Esophagus muscularis mucosa (tissue), 4 donors: ENCODE measurements around the gene LAMA3. TPM values are rescaled to one million over a fixed set of nuclear protein-coding genes. Genes with fewer than 3 reads are reported as not detected.

Experiments
- DNase-seq: peaks from one replicate; pipeline ENCODE4 v3.0.0-alpha.2; 2017; ENCODE audit errors: extremely low spot score
- H3K27ac ChIP-seq, 4 donors: fragments of 200-600 bp; sonication (generic); replicated peaks in 1 of 4; 1 replicate in 3 of 4; 2 replicates in 1 of 4; pipeline ENCODE4 v1.5.1; 2016 to 2019; ENCODE audit warnings: mild to moderate bottlenecking in 1 of 4
- H3K27me3 ChIP-seq, 4 donors: fragments of 200-600 bp; sonication (generic); one replicate each; pipeline versions ENCODE4 v1.5.1 to v1.6.0; 2016 to 2019
- H3K36me3 ChIP-seq, 4 donors: fragments of 200-600 bp; sonication (generic); one replicate each; pipeline ENCODE4 v1.5.1; 2016 to 2019
- H3K4me1 ChIP-seq, 4 donors: fragments of 200-600 bp; sonication (generic); one replicate each; pipeline ENCODE4 v1.5.1; 2016 to 2019
- H3K4me3 ChIP-seq, 4 donors: fragments of 200-600 bp; sonication (generic); 1 replicate in 2 of 4; 2 replicates in 2 of 4; pipeline ENCODE4 v1.5.1; 2016 to 2019; ENCODE audit warnings: mild to moderate bottlenecking in 4 of 4, moderate library complexity in 1 of 4
- H3K9me3 ChIP-seq, 4 donors: fragments of 200-600 bp; sonication (generic); 1 replicate in 3 of 4; 2 replicates in 1 of 4; pipeline ENCODE4 v1.5.1; 2016 to 2019
- EP300 ChIP-seq: sonication (generic); formaldehyde crosslinking; IDR thresholded peaks from one replicate; pipeline ENCODE4 v1.6.1; 2017; ENCODE audit warnings: antibody characterized with exemption
- POLR2A ChIP-seq: fragments of 450-650 bp; IDR thresholded peaks from one replicate; pipeline ENCODE4 v1.6.1; 2017; ENCODE audit warnings: antibody characterized with exemption, moderate library complexity, mild to moderate bottlenecking, low read depth
- POLR2AphosphoS5 ChIP-seq, 2 donors: sonication (generic); formaldehyde crosslinking; IDR thresholded peaks; one replicate each; pipeline ENCODE4 v1.6.1; 2017; ENCODE audit warnings: antibody characterized with exemption in 2 of 2
- WGBS: methylation state at CpG from one replicate; pipeline ENCODE4 v1.1.5; 2018; 5-methylcytosine and 5-hydroxymethylcytosine counted together
- intact Hi-C: fragments of 100-400 bp; cut with DNase I; formaldehyde crosslinking; loops from one replicate; pipeline ENCODE4 v1.15.1; 2023
- total RNA-seq, 4 donors: library from RNA; depleted of rRNA; stranded (reverse); fragments of >200 nt; gene quantifications; one replicate each; pipeline versions ENCODE4 v1.1.0 to v1.2.1, GENCODE V29; 2016
- TF ChIP-seq, protein P1 (sequence below), 3 experiments: fragments of 200-600 bp in 2 of 3; fragments of 450-650 bp in 1 of 3; sonication (generic) in 2 of 3; IDR thresholded peaks; one replicate each; pipeline ENCODE4 v1.5.1; 2017 to 2019; ENCODE audit warnings: antibody characterized with exemption in 3 of 3, mild to moderate bottlenecking in 2 of 3, moderate library complexity in 1 of 3

Gene LAMA3
- total RNA-seq, 4 donors from 2014 or later = 7.5 to 12.9 (median 11.7) TPM

DNA sequence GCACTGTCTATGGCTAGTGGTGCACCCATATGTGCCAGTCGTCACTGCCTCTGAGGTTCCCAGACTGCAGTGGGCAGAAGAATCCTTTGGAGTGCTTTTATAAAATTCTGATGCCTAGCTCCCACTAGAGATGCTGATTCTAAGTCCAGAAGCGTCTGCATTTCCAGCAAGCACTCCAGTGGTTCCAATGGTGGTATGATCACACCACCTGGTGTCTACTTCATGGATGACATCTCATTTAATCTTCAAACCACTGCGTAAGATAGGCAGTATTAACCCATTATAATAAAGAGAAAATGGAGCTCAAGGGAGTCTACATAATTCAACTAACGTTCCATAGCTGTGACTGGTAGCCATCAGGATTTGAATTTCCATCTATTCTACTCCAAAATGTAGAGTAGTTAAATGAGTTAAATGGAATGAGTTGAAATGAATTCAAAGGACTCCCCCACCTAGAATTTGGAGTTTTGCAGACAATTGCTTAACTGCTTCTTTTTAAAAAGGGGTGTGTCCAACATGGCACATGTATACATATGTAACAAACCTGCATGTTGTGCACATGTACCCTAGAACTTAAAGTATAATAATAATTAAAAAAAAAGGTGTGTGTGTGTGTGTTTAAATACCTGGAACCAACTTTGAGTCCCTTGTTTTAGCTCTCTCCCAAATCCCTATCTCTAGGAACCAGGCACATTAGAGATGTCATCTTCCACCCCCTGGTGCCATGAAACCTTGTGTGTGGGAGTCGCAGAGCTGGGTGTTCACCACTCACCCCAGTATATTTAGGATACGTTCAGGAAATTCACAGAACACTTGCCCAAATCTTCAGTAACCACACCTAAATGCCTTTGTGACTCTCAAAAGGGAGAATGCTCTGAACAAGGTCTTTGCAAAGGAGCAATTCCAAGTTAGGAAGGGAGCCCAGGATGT lies 14.1 kb downstream of the LAMA3 start:
- Histone ChIP-seq H3K4me1 (peaks cover 0 to 13% (median 5%) of the 10 kb centered on the region in 4 donors), H3K4me3 (no peak overlapping the region), H3K27ac (no peak overlapping the region), H3K9me3 (peaks cover 0 to 10% (median 7%) of the 10 kb centered on the region in 4 donors), H3K36me3 (no peaks in the 10 kb centered on the region), H3K27me3 (no peaks in the 10 kb centered on the region)
- no peak for TF ChIP-seq EP300
- TF ChIP-seq, protein P1, sequence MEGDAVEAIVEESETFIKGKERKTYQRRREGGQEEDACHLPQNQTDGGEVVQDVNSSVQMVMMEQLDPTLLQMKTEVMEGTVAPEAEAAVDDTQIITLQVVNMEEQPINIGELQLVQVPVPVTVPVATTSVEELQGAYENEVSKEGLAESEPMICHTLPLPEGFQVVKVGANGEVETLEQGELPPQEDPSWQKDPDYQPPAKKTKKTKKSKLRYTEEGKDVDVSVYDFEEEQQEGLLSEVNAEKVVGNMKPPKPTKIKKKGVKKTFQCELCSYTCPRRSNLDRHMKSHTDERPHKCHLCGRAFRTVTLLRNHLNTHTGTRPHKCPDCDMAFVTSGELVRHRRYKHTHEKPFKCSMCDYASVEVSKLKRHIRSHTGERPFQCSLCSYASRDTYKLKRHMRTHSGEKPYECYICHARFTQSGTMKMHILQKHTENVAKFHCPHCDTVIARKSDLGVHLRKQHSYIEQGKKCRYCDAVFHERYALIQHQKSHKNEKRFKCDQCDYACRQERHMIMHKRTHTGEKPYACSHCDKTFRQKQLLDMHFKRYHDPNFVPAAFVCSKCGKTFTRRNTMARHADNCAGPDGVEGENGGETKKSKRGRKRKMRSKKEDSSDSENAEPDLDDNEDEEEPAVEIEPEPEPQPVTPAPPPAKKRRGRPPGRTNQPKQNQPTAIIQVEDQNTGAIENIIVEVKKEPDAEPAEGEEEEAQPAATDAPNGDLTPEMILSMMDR (IDR thresholded peaks at IDR 0.05) = peak; percentile 49 to 53 (median 50)
- WGBS = 48% methylated on average over 6 of the region's 6 CpGs
- intact Hi-C loops = loop anchor here (2.0 to 10.0 kb wide), 2 partner anchors 81 to 189 kb away; no protein-coding TSS in a partner anchor
- DNase-seq = no peak

DNA sequence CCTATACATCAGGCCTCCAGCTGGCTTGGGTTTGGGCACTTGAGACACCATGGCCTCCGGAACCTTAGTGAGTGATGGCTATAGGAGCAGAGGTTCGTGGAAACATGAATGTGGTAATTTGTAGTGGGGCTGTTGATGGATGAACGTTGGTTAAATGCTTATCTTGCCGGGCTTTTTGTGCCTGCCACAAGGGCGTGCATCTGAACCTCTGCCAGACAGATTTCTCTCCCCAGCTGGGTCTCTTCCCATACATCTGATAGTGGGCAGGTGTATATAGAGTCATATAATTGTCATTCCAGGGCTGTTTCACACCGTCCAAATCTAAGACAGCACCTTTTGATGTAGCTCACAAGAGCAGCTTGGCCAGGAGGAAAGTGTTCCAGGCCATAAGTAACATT lies 14.7 kb downstream of the LAMA3 start:
- no peak for DNase-seq
- intact Hi-C loops = loop anchor here (2.0 to 10.0 kb wide), 2 partner anchors 81 to 189 kb away; no protein-coding TSS in a partner anchor
- Histone ChIP-seq H3K4me1 (peaks cover 0 to 13% (median 5%) of the 10 kb centered on the region in 4 donors), H3K36me3 (no peaks in the 10 kb centered on the region), H3K27ac (no peak overlapping the region), H3K9me3 (peaks cover 0 to 10% (median 7%) of the 10 kb centered on the region in 4 donors), H3K4me3 (no peak overlapping the region), H3K27me3 (no peaks in the 10 kb centered on the region)
- TF ChIP-seq POLR2AphosphoS5 (IDR thresholded peaks at IDR 0.05) = no peak
- TF ChIP-seq, protein P1 (IDR thresholded peaks at IDR 0.05) = no peak
- no peak for TF ChIP-seq POLR2A
- TF ChIP-seq EP300 = no peak
- 64% methylated on average over 6 of the region's 6 CpGs for WGBS

DNA sequence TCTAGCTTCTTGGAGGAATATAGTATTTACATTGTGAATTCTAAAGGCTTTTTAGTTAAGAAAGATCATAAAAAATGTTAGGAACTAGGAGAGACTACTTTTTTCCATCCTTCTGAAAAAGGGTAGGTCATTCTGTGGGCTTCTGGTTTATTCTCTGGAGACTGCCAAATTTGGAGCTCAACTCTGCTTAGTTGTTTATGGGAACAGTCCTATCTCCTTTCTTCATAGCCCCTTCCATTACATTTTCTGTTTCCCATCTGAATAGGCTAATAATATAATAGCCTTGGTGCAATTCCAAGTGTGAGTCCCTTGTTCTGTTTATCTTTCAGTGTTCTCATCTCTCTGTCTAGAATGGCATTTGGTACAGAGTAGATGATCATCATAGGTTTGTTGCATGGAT lies 15.6 kb downstream of the LAMA3 start:
- H3K4me1 ChIP-seq = peaks cover 0 to 13% (median 5%) of the 10 kb centered on the region in 4 donors
- TF ChIP-seq EP300 (no peak), POLR2A (no peak), POLR2AphosphoS5 (IDR thresholded peaks at IDR 0.05) (no peak)
- TF ChIP-seq, protein P1 (IDR thresholded peaks at IDR 0.05) = no peak
- intact Hi-C loops = loop anchor here (10.0 kb wide), 1 partner anchor 190 kb away; no protein-coding TSS in a partner anchor

DNA sequence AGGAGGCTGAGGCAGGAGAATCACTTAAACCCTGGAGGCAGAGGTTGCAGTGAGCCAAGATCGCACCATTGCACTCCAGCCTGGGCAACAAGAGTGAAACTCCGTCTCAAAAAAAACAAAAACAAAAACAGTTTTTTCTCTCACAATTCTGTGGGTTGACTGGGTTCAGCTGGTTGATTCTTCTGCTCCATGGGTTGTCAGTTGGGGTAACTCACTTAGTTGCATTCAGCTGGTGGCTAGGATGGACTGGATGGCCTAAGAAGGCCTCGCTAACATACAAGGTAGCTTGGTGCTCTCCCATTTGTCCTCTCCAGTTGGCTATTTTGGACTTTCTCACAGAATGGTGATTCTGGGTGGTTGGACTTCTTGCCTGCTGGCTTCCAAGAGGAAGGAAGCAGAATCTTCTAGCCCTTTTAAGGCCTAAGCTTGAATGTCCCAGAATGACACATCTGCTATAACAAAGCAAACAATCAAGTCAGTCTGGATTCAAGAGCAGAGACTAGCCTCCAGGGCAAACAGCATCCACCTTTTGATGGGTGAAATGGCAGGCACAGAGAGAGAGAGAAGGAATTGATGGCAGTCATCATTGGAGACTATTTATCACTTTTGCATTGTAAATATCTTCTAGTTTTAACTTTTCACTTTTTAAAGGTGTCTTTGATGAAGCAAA lies 17.9 kb downstream of the LAMA3 start:
- Histone ChIP-seq H3K9me3 (peaks cover 0 to 10% (median 7%) of the 10 kb centered on the region in 4 donors), H3K36me3 (no peaks in the 10 kb centered on the region), H3K4me1 (peaks cover 0 to 13% (median 5%) of the 10 kb centered on the region in 4 donors), H3K27me3 (no peaks in the 10 kb centered on the region), H3K4me3 (no peak overlapping the region), H3K27ac (no peak overlapping the region)
- TF ChIP-seq POLR2AphosphoS5 (IDR thresholded peaks at IDR 0.05) = no peak
- TF ChIP-seq POLR2A = no peak
- TF ChIP-seq EP300 = no peak
- TF ChIP-seq, protein P1 (IDR thresholded peaks at IDR 0.05) = no peak
- WGBS = 96% methylated on average over 3 of the region's 3 CpGs
- intact Hi-C loops = loop anchor here (10.0 kb wide), 1 partner anchor 192 kb away; no protein-coding TSS in a partner anchor
- no peak for DNase-seq

More for the DNA sequence above, 15.6 kb downstream of the LAMA3 start:
- no peaks in the 10 kb centered on the region for H3K36me3 ChIP-seq
- H3K9me3 ChIP-seq = peaks cover 0 to 10% (median 7%) of the 10 kb centered on the region in 4 donors
- no peak overlapping the region for H3K4me3 ChIP-seq
- H3K27ac ChIP-seq = no peak overlapping the region
- no peak for DNase-seq
- no peaks in the 10 kb centered on the region for H3K27me3 ChIP-seq
